NCI-H446 (cell line): ENCODE results near the gene CBLIF.
"Not testable (repeated sequence)": the region's sequence is repeated elsewhere in the genome, so short reads cannot be mapped to it uniquely, and the experiment has no call there.

Experiments used
- DNase-seq, 2 experiments: peaks; one replicate each; lab custom pipeline; 2025; lab: John Stamatoyannopoulos, UW

Gene CBLIF

DNA sequence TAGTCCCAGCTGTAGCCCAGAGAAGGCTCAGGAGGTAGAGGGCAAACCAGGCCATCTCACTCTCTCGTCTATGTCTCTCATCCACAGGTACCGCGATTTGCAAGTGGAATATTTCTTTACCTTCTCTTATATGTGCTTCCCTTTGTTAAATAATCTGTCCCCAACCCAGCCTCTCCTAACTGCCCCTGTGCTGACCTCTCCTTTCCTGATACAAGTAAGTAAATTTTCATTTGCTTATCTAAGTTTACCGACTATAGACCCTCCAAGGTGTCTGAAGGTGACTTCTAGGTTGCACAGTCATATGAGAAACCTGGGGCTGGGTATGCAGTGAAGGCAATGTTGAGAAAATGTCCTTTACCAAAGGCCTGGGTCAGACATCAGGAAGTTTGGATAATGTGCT, at the start of gene CBLIF:
Gene CBLIF, minus strand, starts transcription at position 101 of the 400 bp plus-strand sequence. Its CDS starts 46 bp downstream, at position 55.
- no peak for DNase-seq

DNA sequence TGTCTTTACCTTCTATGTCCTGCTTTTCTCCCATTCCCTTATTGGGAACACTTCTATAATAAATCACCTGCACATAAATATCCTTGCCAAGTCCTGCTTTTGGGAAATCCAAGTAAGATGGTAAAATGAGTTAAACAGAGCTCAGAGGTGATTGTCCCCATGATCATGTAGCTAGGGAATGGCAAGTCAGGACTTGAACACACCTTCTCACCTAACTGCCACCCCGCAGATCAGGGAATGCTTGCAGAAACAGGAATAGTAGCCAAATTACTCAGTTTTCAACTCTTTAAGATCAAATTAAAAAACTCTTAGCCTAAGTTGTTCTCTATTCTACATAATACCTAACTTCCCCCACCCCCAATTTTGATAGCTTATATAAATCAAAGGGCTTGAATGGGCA, 49.3 kb upstream of the CBLIF start:
- no peak for DNase-seq

DNA sequence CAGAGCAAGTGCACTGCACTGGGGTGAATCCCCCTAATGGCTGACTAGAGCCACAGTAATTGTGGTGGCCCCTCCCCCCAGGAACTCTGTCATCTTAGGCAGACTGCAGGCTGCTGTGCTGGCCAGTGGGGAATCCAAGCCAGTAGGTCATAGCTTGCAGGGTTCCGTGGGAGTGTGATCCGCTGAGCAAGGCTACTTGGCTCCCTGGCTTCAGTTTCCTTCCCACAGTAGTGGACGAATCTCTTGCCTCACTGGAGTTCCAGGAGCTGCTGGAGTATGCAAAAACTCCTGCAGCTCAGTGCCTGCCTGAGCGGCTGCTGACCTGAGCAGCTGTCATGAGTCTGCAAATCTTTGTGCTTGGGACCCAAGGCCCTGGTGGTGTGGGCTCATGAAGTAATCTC, 46.5 kb upstream of the CBLIF start:
- no peak for DNase-seq

DNA sequence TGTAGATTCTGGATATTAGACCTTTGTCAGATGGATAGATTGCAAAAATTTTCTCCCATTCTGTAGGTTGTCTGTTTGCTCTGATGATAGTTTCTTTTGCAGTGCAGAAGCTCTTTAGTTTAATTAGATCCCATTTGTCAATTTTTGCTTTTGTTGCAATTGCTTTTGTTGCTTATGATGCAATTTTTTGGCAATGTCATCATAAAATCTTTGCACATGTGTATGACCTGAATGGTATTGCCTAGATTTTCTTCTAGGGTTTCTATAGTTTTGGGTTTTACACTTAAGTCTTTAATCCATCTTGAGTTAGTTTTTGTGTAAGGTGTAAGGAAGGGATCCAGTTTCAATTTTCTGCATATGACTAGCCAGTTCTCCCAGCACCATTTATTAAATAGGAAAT, 41.9 kb upstream of the CBLIF start:
- not testable (repeated sequence) for DNase-seq

DNA sequence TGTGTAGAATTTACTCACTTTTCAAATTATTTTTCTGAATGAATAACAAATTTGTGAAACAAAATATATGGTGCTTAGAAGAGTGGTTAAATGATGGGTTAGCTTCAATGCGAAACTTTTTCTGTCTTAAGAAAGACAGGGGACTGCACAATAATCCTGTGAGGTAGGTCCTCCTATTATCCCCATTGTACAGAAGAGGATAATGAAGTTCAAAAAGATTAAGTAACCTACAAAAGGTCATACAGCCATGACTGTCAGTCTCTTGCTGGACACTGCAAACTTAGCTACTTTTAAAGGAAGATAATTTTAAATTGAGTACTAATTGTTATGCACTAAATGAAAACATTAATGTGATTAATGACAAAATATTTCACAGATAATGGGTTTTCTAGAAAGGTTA, 38.3 kb upstream of the CBLIF start:
- no peak for DNase-seq

GRCh38 chr11:59879567-59879966, 34.3 kb upstream of the CBLIF start:
- no peak for DNase-seq

- no peak for DNase-seq
These were observed 33.3 kb upstream of the CBLIF start, which contains the start of gene OOSP3 for GRCh38 chr11:59878575-59878974. TSS of gene OOSP3 (plus strand) at chr11:59878782. CDS start at chr11:59878809, 27 bp downstream.

GRCh38 chr11:59877784-59878183, 32.5 kb upstream of the CBLIF start:
- no peak for DNase-seq

GRCh38 chr11:59877325-59877724, 32.0 kb upstream of the CBLIF start:
- DNase-seq: no peak

DNA sequence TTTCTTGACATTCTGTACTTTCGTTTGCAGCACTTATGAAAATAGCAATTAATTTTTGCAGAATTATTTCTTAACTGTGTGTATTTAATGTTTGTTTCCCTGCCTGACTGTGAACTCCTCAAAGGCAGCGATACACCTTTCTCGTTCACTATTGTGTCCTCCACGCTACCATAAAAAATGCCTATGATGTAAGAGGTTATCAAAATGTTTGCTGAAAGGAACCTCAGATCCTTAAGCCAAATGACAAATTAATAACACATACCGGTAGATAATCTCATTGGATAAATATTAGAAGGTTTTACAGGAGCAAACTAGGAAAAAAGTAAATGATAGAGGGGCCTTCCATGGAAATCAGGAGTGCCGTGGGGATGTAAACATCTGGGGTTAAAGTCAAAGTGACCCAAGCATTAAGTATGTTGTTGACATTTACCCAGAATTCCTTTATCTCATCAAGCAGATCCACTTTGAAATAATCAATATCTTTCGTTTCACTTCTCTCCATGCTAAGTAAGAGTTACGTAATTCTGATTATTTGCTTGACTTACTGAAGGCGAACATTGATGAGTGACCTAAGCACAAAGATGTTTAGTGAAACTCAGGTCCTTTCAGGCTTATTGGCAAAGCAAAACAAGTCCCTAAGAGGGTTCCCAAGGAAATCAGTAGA, 30.7 kb upstream of the CBLIF start:
- DNase-seq: no peak

- DNase-seq: no peak
These were observed 26.8 kb upstream of the CBLIF start for GRCh38 chr11:59872076-59872475.

DNA sequence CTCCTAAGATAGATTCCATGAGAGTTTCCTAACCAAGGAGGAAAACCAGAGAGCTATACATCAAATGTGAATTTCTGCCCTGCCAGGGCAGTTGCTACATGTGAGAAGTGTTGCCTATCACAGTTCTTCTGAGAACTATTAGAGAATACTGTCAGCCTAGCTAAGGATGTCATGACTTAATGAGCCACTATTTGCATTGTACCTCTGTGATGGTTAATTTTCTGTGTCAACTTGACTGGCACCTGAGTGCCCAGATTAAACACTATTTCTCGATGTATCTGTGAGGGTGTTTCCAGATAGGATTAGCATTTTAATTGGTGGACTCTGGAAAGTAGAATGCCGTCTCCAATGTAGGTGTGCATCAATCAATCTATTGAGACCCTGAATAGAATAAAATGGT, 22.6 kb upstream of the CBLIF start:
- DNase-seq: no peak

- DNase-seq: no peak
These were observed 21.5 kb upstream of the CBLIF start for GRCh38 chr11:59866836-59867235.

GRCh38 chr11:59866397-59866796, 21.1 kb upstream of the CBLIF start, which contains the start of gene TCN1:
TSS of gene TCN1 (minus strand) at chr11:59866487. CDS start at chr11:59866470, 17 bp downstream.
- DNase-seq: no peak

DNA sequence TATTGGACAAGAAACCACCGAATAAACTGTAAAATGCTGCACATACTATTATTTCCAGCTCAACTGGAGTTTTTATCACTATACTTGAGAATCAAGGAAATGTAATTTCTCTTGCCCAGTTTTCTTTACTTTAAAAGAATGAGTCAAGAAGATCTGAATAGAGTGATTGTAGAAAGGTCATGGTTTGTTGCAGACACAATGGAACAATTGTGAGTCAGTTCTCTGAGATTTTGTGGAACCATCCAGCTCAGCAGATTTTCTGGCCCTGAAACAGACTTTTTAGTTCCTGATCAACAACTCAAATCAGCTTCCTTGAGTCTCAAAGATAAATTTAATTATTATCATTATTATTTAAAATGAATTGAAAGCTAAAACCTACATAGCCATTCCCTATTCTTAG, 19.7 kb upstream of the CBLIF start:
- DNase-seq: no peak

GRCh38 chr11:59862252-59862651, 17.0 kb upstream of the CBLIF start:
- no peak for DNase-seq

- DNase-seq: no peak
These were observed 14.4 kb upstream of the CBLIF start for GRCh38 chr11:59859673-59860072.

- DNase-seq: no peak
These were observed 12.4 kb upstream of the CBLIF start for GRCh38 chr11:59857439-59858434.

GRCh38 chr11:59854871-59855270, 9.6 kb upstream of the CBLIF start:
- DNase-seq: no peak

GRCh38 chr11:59851416-59851815, 6.1 kb upstream of the CBLIF start:
- DNase-seq: not testable (repeated sequence)

DNA sequence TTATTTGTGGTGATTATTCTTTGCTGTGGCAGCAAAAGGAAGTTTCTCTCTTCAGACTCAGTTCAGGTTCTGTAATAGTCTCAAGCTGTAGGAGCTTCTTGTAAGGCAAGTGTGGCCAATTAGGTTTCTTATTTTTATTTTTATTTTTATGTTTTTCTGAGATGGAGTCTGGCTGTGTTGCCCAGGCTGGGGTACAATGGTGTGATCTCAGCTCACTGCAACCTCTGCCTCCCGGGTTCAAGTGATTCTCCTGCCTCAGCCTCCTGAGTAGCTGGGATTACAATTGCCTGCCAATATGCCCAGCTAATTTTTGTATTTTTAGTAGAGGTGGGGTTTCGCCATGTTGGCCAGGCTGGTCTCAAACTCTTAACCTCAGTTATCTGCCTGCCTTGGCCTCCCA, 4.3 kb upstream of the CBLIF start:
- not testable (repeated sequence) for DNase-seq

GRCh38 chr11:59849129-59849528, 3.8 kb upstream of the CBLIF start:
- DNase-seq: no peak

DNA sequence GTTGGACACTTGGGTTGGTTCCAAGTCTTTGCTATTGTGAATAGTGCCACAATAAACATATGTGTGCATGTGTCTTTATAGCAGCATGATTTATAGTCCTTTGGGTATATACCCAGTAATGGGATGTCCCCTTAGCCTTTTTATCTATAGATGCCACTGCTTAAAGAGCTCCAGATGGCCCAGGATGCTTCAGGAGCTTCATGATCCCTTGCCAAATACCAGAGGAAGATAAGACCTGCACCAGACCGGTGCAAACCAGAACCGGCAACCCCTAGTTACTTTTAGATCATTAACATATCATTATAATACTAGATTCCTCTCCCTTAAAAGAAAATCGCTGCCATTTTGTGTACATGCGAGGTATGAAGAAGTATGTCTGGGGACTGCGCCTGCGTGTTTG, 3.1 kb upstream of the CBLIF start:
- DNase-seq: not testable (repeated sequence)
